Measurements from ENCODE around the gene SSR1.

- TF ChIP-seq CTCF (conservative IDR thresholded peaks at IDR 0.05; ENCODE audit: low read depth, low read length) (no peak), EZH2 (IDR thresholded peaks at IDR 0.05; ENCODE audit: low read length, unreplicated experiment) (no peak), EZH2phosphoT487 (IDR thresholded peaks at IDR 0.05; ENCODE audit: borderline replicate concordance, low read length) (no peak)
These were observed 25.0 kb upstream of the SSR1 start for GRCh38 chr6:7338031-7338430.

Measured in PC-3 (cell line).